Endothelial cell of umbilical vein (primary cell): ENCODE measurements around the gene PABPN1. TPM values are rescaled to one million over a fixed set of nuclear protein-coding genes. Genes with fewer than 3 reads are reported as not detected.

Source experiments
- BruUV-seq: library from RNA; stranded (reverse); fragments of 400-500 nt; replicated peaks from 2 replicates; lab custom pipeline; 2021; lab: Mats Ljungman, UMichigan
- CTCF ChIA-PET: fragments of 300-600, 350-600 bp; sonication (Branson Sonifier 250); formaldehyde crosslinking; loops from one replicate; lab custom pipeline; 2021; ENCODE audit warnings: antibody characterized with exemption, inconsistent platforms; lab: Charles Lee
- POLR2A ChIA-PET: fragments of 300-600, 350-600 bp; sonication (Branson Sonifier 250); formaldehyde crosslinking; loops from one replicate; lab custom pipeline; 2021; ENCODE audit warnings: antibody characterized with exemption, inconsistent platforms; lab: Charles Lee
- DNase-seq: peaks from one replicate; pipeline ENCODE4 v3.0.0-alpha.2; 2011; ENCODE audit warnings: low read depth, low spot score
- FAIRE-seq: peaks from 2 replicates; lab custom pipeline; 2011; peaks lifted over from hg19 to GRCh38; lab: Jason Lieb, UNC
- H2AFZ ChIP-seq: 2 replicates; pipeline ENCODE4 v1.6.0; 2012; ENCODE audit warnings: low read depth, low read length, control low read depth, inconsistent platforms
- H3K27ac ChIP-seq: 2 replicates; pipeline ENCODE4 v1.5.1; 2011; ENCODE audit warnings: low read depth, mild to moderate bottlenecking, control low read depth, low read length, moderate library complexity; ENCODE audit not compliant: insufficient read depth
- H3K27me3 ChIP-seq, 2 experiments: 2 replicates each; pipeline versions ENCODE4 v1.6.0 to v1.6.1; 2011; ENCODE audit warnings: low read length in 2 of 2, mixed read lengths in 1 of 2; ENCODE audit not compliant: control insufficient read depth in 2 of 2, insufficient read depth in 2 of 2
- H3K36me3 ChIP-seq, 2 experiments: 2 replicates in 1 of 2; 3 replicates in 1 of 2; pipeline ENCODE4 v1.5.1; 2011; ENCODE audit warnings: low read length in 2 of 2, mild to moderate bottlenecking in 1 of 2, moderate library complexity in 1 of 2; ENCODE audit not compliant: control insufficient read depth in 2 of 2, insufficient read depth in 2 of 2; ENCODE audit errors: extremely low read depth in 1 of 2
- H3K4me1 ChIP-seq: 3 replicates; pipeline ENCODE4 v1.5.1; 2011; ENCODE audit warnings: mild to moderate bottlenecking, low read length; ENCODE audit not compliant: control insufficient read depth, insufficient read depth; ENCODE audit errors: extremely low read depth
- H3K4me2 ChIP-seq: 2 replicates; pipeline ENCODE4 v1.6.1; 2011; ENCODE audit warnings: low read length, control low read depth, mixed read lengths; ENCODE audit not compliant: insufficient read depth
- H3K4me3 ChIP-seq, 3 experiments: fragments of 200-600 bp in 1 of 3; sonication (generic), shearing (Covaris generic) in 1 of 3; replicated peaks in 1 of 3; 2 replicates each; pipeline ENCODE4 v1.5.1; 2011 to 2016; ENCODE audit warnings: control low read depth in 3 of 3, low read length in 3 of 3, mild to moderate bottlenecking in 2 of 3, inconsistent platforms in 1 of 3, low read depth in 1 of 3, moderate library complexity in 1 of 3; ENCODE audit not compliant: insufficient read depth in 1 of 3
- H3K79me2 ChIP-seq: 2 replicates; pipeline ENCODE4 v1.6.0; 2012; ENCODE audit warnings: low read length, inconsistent platforms; ENCODE audit not compliant: control insufficient read depth, insufficient read depth
- H3K9ac ChIP-seq: replicated peaks from 2 replicates; pipeline ENCODE3; 2011; ENCODE audit warnings: low read length, control low read depth; ENCODE audit not compliant: insufficient read depth; ENCODE audit errors: extremely low read depth
- H3K9me1 ChIP-seq: replicated peaks from 3 replicates; pipeline ENCODE4 v1.6.0; 2011; ENCODE audit warnings: mild to moderate bottlenecking, low read length; ENCODE audit not compliant: control insufficient read depth, insufficient read depth; ENCODE audit errors: extremely low read depth
- H3K9me3 ChIP-seq: replicated peaks from 2 replicates; pipeline ENCODE4 v1.5.1; 2012; ENCODE audit warnings: low read length, inconsistent platforms; ENCODE audit not compliant: control insufficient read depth, insufficient read depth
- H4K20me1 ChIP-seq: replicated peaks from 2 replicates; pipeline ENCODE3; 2011; ENCODE audit warnings: mild to moderate bottlenecking, low read length; ENCODE audit not compliant: control insufficient read depth, insufficient read depth; ENCODE audit errors: extremely low read depth
- CTCF ChIP-seq, 2 donors: IDR thresholded peaks; 1 replicate in 1 of 2; 2 replicates in 1 of 2; pipeline ENCODE4 v1.5.1; 2011; ENCODE audit warnings: low read length in 2 of 2, mild to moderate bottlenecking in 2 of 2, moderate library complexity in 2 of 2, control low read depth in 1 of 2, inconsistent platforms in 1 of 2, low read depth in 1 of 2; ENCODE audit not compliant: insufficient read depth in 1 of 2; ENCODE audit errors: extremely low read depth in 1 of 2
- EZH2 ChIP-seq: IDR thresholded peaks from 2 replicates; pipeline ENCODE4 v1.6.1; 2012; ENCODE audit warnings: borderline replicate concordance, low read depth, mild to moderate bottlenecking, moderate library complexity, low read length, inconsistent platforms; ENCODE audit not compliant: severe bottlenecking
- FOS ChIP-seq: IDR thresholded peaks from 2 replicates; pipeline ENCODE4 v1.6.1; 2011; ENCODE audit warnings: mild to moderate bottlenecking, low read length, moderate library complexity, borderline replicate concordance; ENCODE audit not compliant: insufficient read depth
- GATA2 ChIP-seq: IDR thresholded peaks from 2 replicates; pipeline ENCODE4 v1.7.0; 2011; ENCODE audit warnings: low read depth, mild to moderate bottlenecking, moderate library complexity, mixed read lengths, low read length; ENCODE audit not compliant: insufficient read length, insufficient read depth
- JUN ChIP-seq: IDR thresholded peaks from 2 replicates; pipeline ENCODE4 v1.6.1; 2011; ENCODE audit warnings: borderline replicate concordance, low read depth; ENCODE audit not compliant: insufficient read length, insufficient read depth
- MAX ChIP-seq: IDR thresholded peaks from 2 replicates; pipeline ENCODE4 v1.6.1; 2011; ENCODE audit not compliant: insufficient read depth, insufficient read length
- MYC ChIP-seq: IDR thresholded peaks from one replicate; pipeline ENCODE4 v1.6.1; 2011; ENCODE audit warnings: mild to moderate bottlenecking, low read depth, low read length
- POLR2A ChIP-seq: IDR thresholded peaks from 2 replicates; pipeline ENCODE4 v1.6.1; 2012; ENCODE audit warnings: low read depth, mild to moderate bottlenecking, control low read depth, low read length
- POLR2AphosphoS5 ChIP-seq: IDR thresholded peaks from 2 replicates; pipeline ENCODE4 v1.6.1; 2012; ENCODE audit warnings: low read depth, mild to moderate bottlenecking, control low read depth, low read length, moderate library complexity; ENCODE audit not compliant: insufficient read depth
- dilution Hi-C: fragments of 300-500 bp; cut with MboI; formaldehyde crosslinking; loops from one replicate; pipeline ENCODE4 v1.15.0; 2019; ENCODE audit warnings: low sequenced_read_pairs; ENCODE audit not compliant: extremely low pct_ligation_motif_present
- intact Hi-C: fragments of 100-400 bp; cut with micrococcal nuclease; formaldehyde crosslinking; loops from one replicate; pipeline ENCODE4 v1.10.0; 2022
- polyA plus RNA-seq, 4 experiments: library from polyadenylated mRNA; depleted of rRNA in 3 of 4; stranded (reverse) in 3 of 4; unstranded in 1 of 4; fragments of >200 nt; gene quantifications; 2 replicates each; pipeline versions ENCODE4 v1.2.1 to v1.2.3, GENCODE V29; 2011 to 2012; ENCODE audit warnings: missing spikeins in 1 of 4
- total RNA-seq: library from RNA; stranded (reverse); gene quantifications from 2 replicates; pipeline ENCODE4 v1.2.3, GENCODE V29; 2021

Gene PABPN1
- total and polyA plus RNA-seq, 2 donors (not counting 3 experiments of a cell fraction or from before 2014, with no cell fraction given), result 231 TPM

- H3K9me1 ChIP-seq, result no peaks in the 10 kb centered on the region
- H2AFZ ChIP-seq, result no peak overlapping the region
- peaks cover 12 to 15% of the 10 kb centered on the region in 2 experiments for H3K36me3 ChIP-seq
- FAIRE-seq, result no peak
- dilution Hi-C loops, result no loop called here
- no peak overlapping the region for H3K9ac ChIP-seq
- ChIA-PET CTCF (interaction anchor here (5.0 kb wide), 1 partner anchor 56 kb away, joined by 48 read pairs; no protein-coding TSS in a partner anchor), POLR2A (interaction anchor here (0.7 kb wide), 1 partner anchor 17 kb away, joined by 6 read pairs; the partner anchor contains the start of gene BCL2L2)
- BruUV-seq, result no TSS peak
- peaks cover 25% of the 10 kb centered on the region for H3K79me2 ChIP-seq
- H3K9me3 ChIP-seq, result no peaks in the 10 kb centered on the region
- no peak overlapping the region for H3K27ac ChIP-seq
- TF ChIP-seq JUN (no peak), POLR2A (no peak), FOS (no peak), MAX (no peak), CTCF (IDR thresholded peaks at IDR 0.05; ENCODE audit: extremely low read depth in 1 of 2, insufficient read depth in 1 of 2, low read depth in 1 of 2, low read length in 2 of 2) (no peak), MYC (no peak), EZH2 (no peak), POLR2AphosphoS5 (no peak), GATA2 (no peak)
- H3K4me3 ChIP-seq, result no peak overlapping the region
- H3K4me2 ChIP-seq, result no peak overlapping the region
- DNase-seq, result no peak
- intact Hi-C loops, result no loop called here
- no peaks in the 10 kb centered on the region for H4K20me1 ChIP-seq
- no peaks in the 10 kb centered on the region for H3K27me3 ChIP-seq
- H3K4me1 ChIP-seq, result peaks cover 16% of the 10 kb centered on the region
These were observed 3.2 kb downstream of the PABPN1 start for GRCh38 chr14:23324455-23324846.
